Measurements from ENCODE around the gene TPRA1. TPM values are rescaled to one million over a fixed set of nuclear protein-coding genes. Genes with fewer than 3 reads are reported as not detected.

The TPRA1 gene
- total RNA-seq, 1 experiment from 2014 or later = 35.1 TPM

- Histone ChIP-seq H2AFZ (ENCODE audit: low read depth, low read length, poor library complexity, severe bottlenecking) (no peak overlapping the region), H4K20me1 (ENCODE audit: insufficient read depth) (no peaks in the 10 kb centered on the region), H3K27ac (ENCODE audit: low read depth, low read length) (no peak overlapping the region), H3K9ac (ENCODE audit: low read length) (no peak overlapping the region), H3K4me3 (replicated peaks in 1 of 2; ENCODE audit: low read depth in 1 of 2, low read length in 2 of 2) (no peak overlapping the region), H3K27me3 (ENCODE audit: insufficient read depth, low read length) (no peaks in the 10 kb centered on the region), H3K9me2 (ENCODE audit: insufficient read depth) (no peaks in the 10 kb centered on the region), H3K4me2 (ENCODE audit: low read length) (no peak overlapping the region), H3K9me3 (ENCODE audit: control insufficient read depth in 1 of 2, insufficient read depth in 1 of 2, low read depth in 1 of 2, low read length in 2 of 2) (no peaks in the 10 kb centered on the region), H3K36me3 (ENCODE audit: control insufficient read depth in 1 of 2, insufficient read depth in 2 of 2, low read length in 2 of 2) (no peaks in the 10 kb centered on the region), H3K4me1 (ENCODE audit: control insufficient read depth in 1 of 2, insufficient read depth in 2 of 2, low read length in 2 of 2) (peaks cover 9 to 18% of the 10 kb centered on the region in 2 experiments; a peak in 3 of 4 replicates), H3K79me2 (ENCODE audit: insufficient read depth, low read length) (no peaks in the 10 kb centered on the region)
- ATAC-seq (no peak), DNase-seq (ENCODE audit: low read depth, low spot score) (no peak)
- TF ChIP-seq EGR1 (IDR thresholded peaks at IDR 0.05; ENCODE audit: low read depth) = no peak
- no peak for TF ChIP-seq YY1 (IDR thresholded peaks at IDR 0.05; ENCODE audit: extremely low read depth, insufficient replicate concordance, low read depth, low read length)
- no peak for TF ChIP-seq ELF1 (IDR thresholded peaks at IDR 0.05; ENCODE audit: borderline replicate concordance, low read depth)
- no peak for TF ChIP-seq POLR2AphosphoS5 (IDR thresholded peaks at IDR 0.05; ENCODE audit: low read depth, low read length)
- TF ChIP-seq ZFX (IDR thresholded peaks at IDR 0.05) = no peak
- TF ChIP-seq FOSL1 (IDR thresholded peaks at IDR 0.05; ENCODE audit: low read depth) = no peak
- TF ChIP-seq POLR2A (IDR thresholded peaks at IDR 0.05; ENCODE audit: borderline replicate concordance, extremely low read depth, insufficient read depth, insufficient read length) = no peak
- TF ChIP-seq ZNF274 (IDR thresholded peaks at IDR 0.05; ENCODE audit: low read depth, low read length) = no peak
- RAD21 ChIA-PET (ENCODE audit: low non-redundant PET in 1 of 2, low total read pairs in 2 of 2, uncharacterized antibody in 2 of 2, unreplicated experiment in 2 of 2) = no interaction called here
- POLR2A ChIA-PET = no interaction called here
- intact Hi-C loops (cut with micrococcal nuclease) = loop anchor here (10.0 kb wide), 2 partner anchors 169 to 1409 kb away; no protein-coding TSS in a partner anchor
- CTCF ChIA-PET = interaction anchor here (0.8 to 1.5 kb wide), 2 partner anchors 14 to 1021 kb away, joined by 3 to 6 read pairs; no protein-coding TSS in a partner anchor
- BruUV-seq (replicated peaks) = no TSS peak
These were observed 47.1 kb downstream of the TPRA1 start for GRCh38 chr3:127543441-127543840.

DNA sequence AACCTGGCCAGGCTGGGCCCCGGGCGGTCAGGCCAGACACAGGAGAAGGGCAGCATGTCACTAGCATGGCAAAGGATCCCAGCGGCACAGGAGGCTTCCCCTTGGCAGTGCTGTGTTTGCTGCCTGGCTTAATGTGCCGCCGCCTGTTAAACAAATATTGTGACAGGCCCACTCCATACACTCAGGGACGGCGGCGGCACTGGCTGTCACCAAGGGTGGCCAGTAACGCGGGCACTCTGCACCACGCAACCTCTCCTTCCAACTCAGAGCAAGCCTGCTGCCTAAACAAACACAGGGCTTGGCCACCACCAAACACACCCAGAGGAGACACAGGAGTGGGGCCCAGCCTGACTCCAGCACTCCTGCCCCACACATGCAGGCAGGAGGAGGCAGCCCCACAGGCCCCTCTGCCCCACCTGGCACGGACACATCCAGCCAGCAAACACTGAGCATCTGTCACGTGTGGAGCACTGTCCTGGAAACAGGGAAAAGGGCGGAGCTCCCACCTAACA is 48.0 kb downstream of the TPRA1 start:
- intact Hi-C loops (cut with micrococcal nuclease) = loop anchor here (10.0 kb wide), 2 partner anchors 168 to 1408 kb away; no protein-coding TSS in a partner anchor
- H2AFZ ChIP-seq (ENCODE audit: low read depth, low read length, poor library complexity, severe bottlenecking) = no peak overlapping the region
- no peaks in the 10 kb centered on the region for H3K36me3 ChIP-seq (ENCODE audit: control insufficient read depth in 1 of 2, insufficient read depth in 2 of 2, low read length in 2 of 2)
- H3K79me2 ChIP-seq (ENCODE audit: insufficient read depth, low read length) = no peaks in the 10 kb centered on the region
- H3K4me2 ChIP-seq (ENCODE audit: low read length) = no peak overlapping the region
- H3K4me1 ChIP-seq (ENCODE audit: control insufficient read depth in 1 of 2, insufficient read depth in 2 of 2, low read length in 2 of 2) = peaks cover 5 to 12% of the 10 kb centered on the region in 2 experiments; a peak in 3 of 4 replicates
- ChIA-PET POLR2A (no interaction called here), CTCF (no interaction called here), RAD21 (ENCODE audit: low non-redundant PET in 1 of 2, low total read pairs in 2 of 2, uncharacterized antibody in 2 of 2, unreplicated experiment in 2 of 2) (no interaction called here)
- no peaks in the 10 kb centered on the region for H4K20me1 ChIP-seq (ENCODE audit: insufficient read depth)
- ATAC-seq (no peak), DNase-seq (ENCODE audit: low read depth, low spot score) (no peak)
- H3K4me3 ChIP-seq (replicated peaks in 1 of 2; ENCODE audit: low read depth in 1 of 2, low read length in 2 of 2) = no peak overlapping the region
- H3K27me3 ChIP-seq (ENCODE audit: insufficient read depth, low read length) = peaks cover 6% of the 10 kb centered on the region; the same call in 1 of the 2 replicates
- no peaks in the 10 kb centered on the region for H3K9me2 ChIP-seq (ENCODE audit: insufficient read depth)
- no peaks in the 10 kb centered on the region for H3K9me3 ChIP-seq (ENCODE audit: control insufficient read depth in 1 of 2, insufficient read depth in 1 of 2, low read depth in 1 of 2, low read length in 2 of 2)
- H3K27ac ChIP-seq (ENCODE audit: low read depth, low read length) = no peak overlapping the region
- no TSS peak for BruUV-seq (replicated peaks)
- no peak for TF ChIP-seq EZH2phosphoT487 (IDR thresholded peaks at IDR 0.05; ENCODE audit: borderline replicate concordance)
- no peak for TF ChIP-seq TCF7L2 (IDR thresholded peaks at IDR 0.05; ENCODE audit: borderline replicate concordance, extremely low read depth, insufficient read depth, insufficient read length)
- no peak for TF ChIP-seq POLR2AphosphoS5 (IDR thresholded peaks at IDR 0.05; ENCODE audit: low read depth, low read length)
- no peak for TF ChIP-seq ZBTB33 (IDR thresholded peaks at IDR 0.05; ENCODE audit: extremely low read depth, insufficient replicate concordance, low read length)
- TF ChIP-seq CTCF (IDR thresholded peaks at IDR 0.05 in 2 of 3, conservative IDR thresholded peaks at IDR 0.05 in 1 of 3; ENCODE audit: borderline replicate concordance in 1 of 3, insufficient read depth in 1 of 3, low read depth in 2 of 3, low read length in 2 of 3) = no peak
- TF ChIP-seq RAD21 (IDR thresholded peaks at IDR 0.05; ENCODE audit: low read depth) = no peak
- no peak for TF ChIP-seq SRF (IDR thresholded peaks at IDR 0.05; ENCODE audit: low read depth)
- TF ChIP-seq FOSL1 (IDR thresholded peaks at IDR 0.05; ENCODE audit: low read depth) = no peak
- TF ChIP-seq YY1 (IDR thresholded peaks at IDR 0.05; ENCODE audit: extremely low read depth, insufficient replicate concordance, low read depth, low read length) = no peak
- no peak for TF ChIP-seq SP1 (IDR thresholded peaks at IDR 0.05; ENCODE audit: low read depth)
- H3K9ac ChIP-seq (ENCODE audit: low read length) = no peak overlapping the region
